HG03066 (cell line): ENCODE results near the gene MRS2.
"Not testable (repeated sequence)": the region's sequence is repeated elsewhere in the genome, so short reads cannot be mapped to it uniquely, and the experiment has no call there.

Experiments
- ATAC-seq: cut with Tn5 transposase; IDR thresholded peaks from one replicate; pipeline ENCODE4 v1.9.1; 2021; ENCODE audit warnings: low read depth; ENCODE audit not compliant: unreplicated experiment

The MRS2 gene

GRCh38 chr6:24402697-24403500 is at the start of gene MRS2:
Gene MRS2, plus strand, starts transcription at chr6:24402936. Its CDS starts 111 bp downstream, at chr6:24403047.
- peak; percentile 92 for ATAC-seq

- no peak for ATAC-seq
Measured at GRCh38 chr6:24353861-24354260, 48.9 kb upstream of the MRS2 start.

- no peak for ATAC-seq
Measured at GRCh38 chr6:24355393-24355792, 47.3 kb upstream of the MRS2 start.

DNA sequence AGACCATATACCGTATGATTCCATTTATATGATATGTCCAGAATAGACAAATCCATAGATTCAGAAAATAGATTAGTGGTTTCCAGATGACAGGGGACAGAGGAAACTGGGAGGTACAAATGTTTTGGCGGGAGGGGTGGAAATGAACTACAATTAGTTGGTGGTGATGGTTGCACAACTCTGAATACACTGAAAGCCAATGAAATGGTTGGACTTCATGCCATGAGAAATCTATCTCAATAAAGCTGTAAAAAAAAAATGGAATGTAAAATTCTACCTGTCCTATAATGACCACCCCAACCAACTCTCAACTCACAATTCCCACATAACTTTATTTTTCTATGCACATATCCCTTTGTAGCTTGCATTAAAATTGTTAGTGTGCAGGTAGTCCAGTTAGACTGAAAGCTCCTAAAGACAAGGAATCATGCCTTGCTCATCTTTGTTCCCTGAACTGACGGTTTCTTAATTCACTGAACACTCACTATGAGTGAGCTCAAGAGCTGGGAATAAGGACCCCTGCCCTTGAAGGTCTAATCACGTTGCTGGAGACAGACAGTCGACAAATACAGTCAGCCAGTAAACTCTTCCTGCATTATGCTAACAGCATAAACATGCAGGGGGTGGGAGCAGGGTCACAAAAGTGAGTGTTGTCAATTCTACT is 46.3 kb upstream of the MRS2 start:
- ATAC-seq: no peak

DNA sequence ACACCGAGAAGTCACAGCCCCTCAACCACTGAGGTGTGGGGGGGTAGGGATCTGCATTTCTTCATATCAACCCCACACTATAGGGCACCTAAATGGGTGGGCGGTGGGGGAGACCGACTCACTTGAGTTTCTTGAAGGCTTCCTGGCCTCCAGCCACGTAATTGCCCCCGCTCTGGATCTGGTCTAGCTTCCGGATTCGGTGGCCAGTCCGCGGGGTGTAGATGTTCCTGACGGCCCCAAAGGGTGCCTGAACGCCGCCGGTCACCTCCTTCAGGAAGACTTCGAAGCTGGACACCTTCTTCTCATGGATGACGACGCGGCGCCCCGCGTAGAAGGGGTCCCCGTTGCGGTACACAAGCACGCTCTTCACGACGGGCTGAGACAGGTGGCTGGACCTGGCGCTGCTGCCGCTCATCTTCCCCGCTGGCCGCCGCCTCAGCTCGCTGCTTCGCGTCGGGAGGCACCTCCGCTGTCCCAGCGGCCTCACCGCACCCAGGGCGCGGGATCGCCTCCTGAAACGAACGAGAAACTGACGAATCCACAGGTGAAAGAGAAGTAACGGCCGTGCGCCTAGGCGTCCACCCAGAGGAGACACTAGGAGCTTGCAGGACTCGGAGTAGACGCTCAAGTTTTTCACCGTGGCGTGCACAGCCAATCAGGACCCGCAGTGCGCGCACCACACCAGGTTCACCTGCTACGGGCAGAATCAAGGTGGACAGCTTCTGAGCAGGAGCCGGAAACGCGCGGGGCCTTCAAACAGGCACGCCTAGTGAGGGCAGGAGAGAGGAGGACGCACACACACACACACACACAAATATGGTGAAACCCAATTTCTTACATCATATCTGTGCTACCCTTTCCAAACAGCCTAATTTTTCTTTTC is 45.2 kb upstream of the MRS2 start, which contains the start of gene DCDC2:
Gene DCDC2, minus strand, starts transcription at position 724 of the 883 bp plus-strand sequence. Its CDS starts 309 bp downstream, at position 415.
- ATAC-seq: no peak

DNA sequence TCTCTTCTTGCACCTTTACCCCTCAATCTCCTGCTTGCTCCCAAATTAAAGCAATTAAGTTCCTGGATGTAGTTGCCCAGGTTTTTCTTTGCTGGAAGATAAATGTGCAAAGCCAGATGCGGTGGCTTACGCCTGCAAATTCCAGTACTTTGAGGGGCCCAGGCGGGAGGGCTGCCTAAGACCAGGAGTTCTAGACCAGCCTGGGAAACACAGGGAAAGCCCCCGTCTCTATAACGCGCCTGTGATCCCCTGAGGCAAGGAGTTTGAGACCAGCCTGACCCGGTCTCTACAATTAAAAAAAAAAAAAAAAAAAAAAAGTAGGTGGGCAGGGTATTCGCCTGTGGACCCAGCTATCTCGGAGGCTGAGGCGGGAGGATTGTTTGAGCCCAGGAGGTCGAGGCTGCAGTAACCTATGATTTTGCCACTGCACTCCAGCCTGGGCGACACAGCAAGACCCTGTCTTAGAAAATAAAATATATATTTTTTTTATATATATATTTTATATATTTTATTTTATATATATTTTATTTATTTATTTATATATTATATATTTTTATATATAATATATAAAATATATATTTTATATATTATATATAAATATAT is 44.4 kb upstream of the MRS2 start:
- ATAC-seq: no peak

GRCh38 chr6:24359640-24360454 is 42.9 kb upstream of the MRS2 start:
- peak; percentile 67 for ATAC-seq

- ATAC-seq: not testable (repeated sequence)
Measured at GRCh38 chr6:24362363-24362762, 40.4 kb upstream of the MRS2 start.

DNA sequence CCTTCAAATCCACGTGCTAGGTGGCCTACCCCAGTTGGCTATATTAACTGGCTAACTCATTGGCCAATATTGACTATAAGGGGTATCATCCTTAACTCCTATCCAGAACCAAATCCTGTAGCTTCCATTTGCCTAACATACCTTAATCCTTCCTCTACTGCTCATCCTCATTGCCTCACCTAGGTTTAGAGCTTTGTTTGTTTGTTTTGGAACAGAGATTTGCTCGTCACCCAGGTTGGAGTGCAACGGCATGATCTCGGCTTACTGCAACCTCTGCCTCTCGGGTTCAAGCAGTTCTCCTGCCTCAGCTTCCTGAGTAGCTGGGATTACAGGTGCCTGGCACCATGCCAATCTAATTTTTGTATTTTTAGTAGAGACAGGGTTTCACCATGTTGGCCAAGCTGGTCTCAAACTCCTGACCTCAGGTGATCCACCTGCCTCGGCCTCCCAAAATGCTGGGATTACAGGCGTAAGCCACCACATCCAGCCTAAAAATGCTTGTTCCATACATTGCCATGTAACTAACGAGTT is 37.6 kb upstream of the MRS2 start:
- ATAC-seq: not testable (repeated sequence)

DNA sequence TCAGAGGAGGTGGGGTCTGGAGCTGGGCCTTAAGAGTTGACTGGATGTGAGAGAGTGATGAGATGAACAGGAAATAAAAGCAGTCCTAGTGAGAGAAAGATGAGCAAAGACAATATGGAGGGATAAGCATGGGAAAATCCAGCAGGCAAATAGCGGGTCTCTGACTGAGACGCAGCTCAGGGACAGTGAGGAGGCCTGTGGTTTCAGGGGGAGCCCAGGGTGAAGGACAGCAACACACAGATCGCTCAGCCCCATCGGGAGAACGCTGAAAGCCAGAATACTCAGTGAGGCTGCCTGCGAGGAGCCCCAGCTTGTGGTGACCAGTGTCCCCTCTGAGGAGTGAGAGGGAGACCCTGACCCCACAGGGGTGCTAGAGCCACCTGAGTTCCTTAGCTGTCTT is 28.1 kb upstream of the MRS2 start:
- no peak for ATAC-seq

DNA sequence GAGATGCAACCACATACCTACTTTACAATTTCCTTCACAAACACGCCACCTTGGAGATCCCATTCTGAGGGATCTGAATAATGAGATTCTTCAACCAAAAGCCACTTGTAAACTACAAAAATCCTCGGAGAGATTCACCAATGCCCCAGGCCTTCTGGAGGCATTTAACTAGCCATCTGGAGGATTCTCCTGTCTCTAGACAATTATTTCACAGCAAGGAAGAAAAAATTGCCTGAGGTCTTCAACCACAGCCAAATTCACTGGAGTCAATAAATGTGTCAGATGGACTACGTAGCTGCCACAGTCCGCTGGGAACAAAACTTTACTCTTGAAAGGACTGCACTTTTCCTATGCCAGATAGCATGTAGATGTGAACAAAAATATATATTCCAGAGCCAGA is 25.9 kb upstream of the MRS2 start:
- no peak for ATAC-seq

GRCh38 chr6:24378473-24379097 is 24.2 kb upstream of the MRS2 start:
- no peak for ATAC-seq

DNA sequence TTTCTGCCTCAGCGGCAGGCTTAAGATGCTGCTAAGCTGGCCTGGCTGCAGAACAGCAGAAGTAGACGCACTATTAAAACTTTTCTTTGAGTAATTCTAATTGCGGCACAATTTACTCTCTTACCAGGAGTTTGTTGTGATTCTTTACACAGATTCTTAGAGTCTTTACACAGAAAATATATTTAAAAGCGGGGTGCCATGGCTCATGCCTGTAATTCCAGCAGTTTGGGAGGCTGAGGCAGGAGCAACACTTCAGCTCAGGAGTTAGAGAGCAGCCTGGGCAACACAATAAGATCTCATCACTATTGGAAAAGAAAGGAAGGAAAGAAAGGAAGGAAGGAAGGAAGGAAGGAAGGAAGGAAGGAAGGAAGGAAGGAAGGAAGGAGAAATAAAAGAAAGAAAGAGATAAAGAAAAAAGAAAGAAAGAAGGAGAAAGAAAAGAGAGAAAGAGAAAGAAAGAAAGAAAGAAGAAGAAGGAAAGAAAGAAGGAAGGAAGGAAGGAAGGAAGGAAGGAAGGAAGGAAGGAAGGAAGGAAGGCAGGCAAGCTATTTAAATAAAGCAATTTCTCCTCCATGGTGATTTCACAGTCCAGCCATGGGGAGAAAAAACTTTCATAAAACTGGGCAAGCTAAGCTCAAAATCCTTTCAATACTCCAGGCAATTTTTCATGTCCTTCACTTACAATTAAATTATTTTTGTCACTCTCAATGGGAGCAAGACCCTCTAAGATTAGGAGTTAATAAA is 21.1 kb upstream of the MRS2 start:
- ATAC-seq: no peak

DNA sequence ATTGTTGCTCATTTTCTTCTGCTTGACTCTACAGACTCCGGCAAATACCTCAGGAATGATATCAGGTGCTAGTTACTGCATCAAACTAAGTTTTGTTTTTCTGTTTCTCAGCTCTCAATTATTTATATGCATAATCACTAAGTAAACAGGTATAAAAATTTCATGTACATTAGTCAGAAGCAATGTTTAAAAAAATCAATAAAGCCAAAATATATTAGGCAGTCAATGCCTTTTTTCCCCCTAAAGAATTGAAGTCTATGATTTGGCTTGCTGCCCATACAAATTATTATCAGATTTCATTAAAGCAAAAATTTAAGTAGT is 20.6 kb upstream of the MRS2 start:
- no peak for ATAC-seq

- not testable (repeated sequence) for ATAC-seq
Measured at GRCh38 chr6:24382891-24383494, 19.7 kb upstream of the MRS2 start.

DNA sequence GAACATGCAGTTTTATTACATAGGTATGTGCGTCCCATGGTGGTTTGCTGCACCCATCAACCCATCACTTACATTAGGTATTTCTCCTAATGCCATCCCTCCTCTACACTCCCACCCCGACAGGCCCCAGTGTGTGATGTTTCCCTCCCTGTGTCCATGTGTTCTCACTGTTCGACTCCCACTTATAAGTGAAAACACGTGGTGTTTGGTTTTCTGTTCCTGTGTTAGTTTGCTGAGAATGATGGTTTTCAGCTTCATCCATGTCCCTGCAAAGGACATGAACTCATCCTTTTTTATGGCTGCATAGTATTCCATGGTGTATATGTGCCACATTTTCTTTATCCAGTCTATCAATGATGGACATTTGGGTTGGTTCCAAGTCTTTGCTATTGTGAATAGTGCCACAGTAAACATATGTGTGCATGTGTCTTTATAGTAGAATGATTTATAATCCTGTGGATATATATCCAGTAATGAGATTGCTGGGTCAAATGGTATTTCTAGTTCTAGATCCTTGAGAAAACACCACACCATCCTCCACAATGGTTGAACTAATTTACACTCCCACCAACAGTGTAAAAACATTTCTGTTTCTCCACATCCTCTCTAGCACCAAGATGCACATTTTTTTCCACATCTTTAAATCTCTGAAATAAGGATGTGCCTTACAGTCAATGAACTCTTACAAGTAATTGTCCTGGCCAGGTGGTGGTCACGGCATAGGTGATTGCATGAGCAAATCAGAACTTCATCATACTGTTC is 18.2 kb upstream of the MRS2 start:
- ATAC-seq: not testable (repeated sequence)

DNA sequence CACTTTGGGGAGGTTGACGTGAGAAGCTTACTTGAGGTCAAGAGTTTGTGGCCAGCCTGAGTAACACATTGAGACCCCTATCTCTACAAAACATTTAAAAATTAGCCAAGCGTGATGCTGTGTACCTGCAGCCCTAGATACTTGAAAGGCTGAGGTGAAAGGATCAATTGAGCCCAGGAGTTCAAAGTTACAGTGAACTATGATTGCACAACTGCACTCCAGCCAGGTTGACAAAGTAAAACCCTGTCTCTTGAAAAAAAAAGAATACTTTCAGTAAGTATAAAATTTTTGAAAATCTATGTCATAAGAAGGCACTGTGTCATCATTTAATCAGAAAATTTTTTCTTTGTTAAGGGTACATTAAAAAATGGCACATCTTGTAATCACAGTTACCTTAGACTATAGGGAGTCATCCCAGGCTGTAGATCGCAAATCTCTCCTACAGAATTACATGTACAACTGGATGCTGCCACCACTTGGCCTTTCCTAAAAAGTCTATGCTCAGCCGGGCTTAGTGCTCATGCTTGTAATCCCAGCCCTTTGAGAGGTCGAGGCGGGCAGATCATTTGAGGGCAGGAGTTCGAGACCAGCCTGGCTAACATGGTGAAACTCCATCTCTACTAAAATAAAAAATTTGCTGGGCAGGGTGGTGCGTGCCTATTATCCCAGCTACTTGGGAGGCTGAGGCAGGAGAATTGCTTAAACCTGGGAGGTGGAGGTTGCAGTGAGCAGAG is 17.0 kb upstream of the MRS2 start:
- no peak for ATAC-seq
